C4-2B (cell line): Measurements from ENCODE around the gene LHB.

ENCODE experiments used
- H3K27ac ChIP-seq: fragments of 450-650 bp; 2 replicates; pipeline ENCODE4 v1.5.1; 2017
- CTCF ChIP-seq: fragments of 450-650 bp; conservative IDR thresholded peaks from 2 replicates; pipeline ENCODE4 v1.5.1; 2017; ENCODE audit warnings: mild to moderate bottlenecking
- ZFX ChIP-seq: fragments of 450-650 bp; IDR thresholded peaks from 2 replicates; pipeline ENCODE4 v1.6.1; 2017

LHB gene

GRCh38 chr19:48968813-48969218 lies 48.1 kb downstream of the LHB start:
- no peak overlapping the region for H3K27ac ChIP-seq

GRCh38 chr19:48968179-48968661 lies 48.7 kb downstream of the LHB start:
- TF ChIP-seq CTCF (no peak), ZFX (no peak)
- H3K27ac ChIP-seq, result no peak overlapping the region; the same call in 1 of the 2 replicates

More at GRCh38 chr19:48968813-48969218, 48.1 kb downstream of the LHB start:
- TF ChIP-seq ZFX (no peak), CTCF (no peak)

- TF ChIP-seq CTCF (no peak), ZFX (no peak)
- H3K27ac ChIP-seq, result no peak overlapping the region; the same call in 1 of the 2 replicates
Observed at GRCh38 chr19:48967346-48968178, 49.3 kb downstream of the LHB start.

- TF ChIP-seq CTCF (no peak), ZFX (no peak)
Observed at GRCh38 chr19:48966541-48967345, 50.1 kb downstream of the LHB start.

More at GRCh38 chr19:48966541-48967345, 50.1 kb downstream of the LHB start:
- H3K27ac ChIP-seq, result peak overlapping the region; percentile 70
